GM18498 (cell line): Measurements from ENCODE around the gene SNAPC2.

Experiments used
- ATAC-seq: cut with Tn5 transposase; IDR thresholded peaks from one replicate; pipeline ENCODE4 v1.9.1; 2021; ENCODE audit warnings: mild to moderate bottlenecking, moderate library complexity; ENCODE audit not compliant: unreplicated experiment

Gene SNAPC2

GRCh38 chr19:7965921-7966665 lies 46.0 kb downstream of the SNAPC2 start:
- ATAC-seq: no peak

DNA sequence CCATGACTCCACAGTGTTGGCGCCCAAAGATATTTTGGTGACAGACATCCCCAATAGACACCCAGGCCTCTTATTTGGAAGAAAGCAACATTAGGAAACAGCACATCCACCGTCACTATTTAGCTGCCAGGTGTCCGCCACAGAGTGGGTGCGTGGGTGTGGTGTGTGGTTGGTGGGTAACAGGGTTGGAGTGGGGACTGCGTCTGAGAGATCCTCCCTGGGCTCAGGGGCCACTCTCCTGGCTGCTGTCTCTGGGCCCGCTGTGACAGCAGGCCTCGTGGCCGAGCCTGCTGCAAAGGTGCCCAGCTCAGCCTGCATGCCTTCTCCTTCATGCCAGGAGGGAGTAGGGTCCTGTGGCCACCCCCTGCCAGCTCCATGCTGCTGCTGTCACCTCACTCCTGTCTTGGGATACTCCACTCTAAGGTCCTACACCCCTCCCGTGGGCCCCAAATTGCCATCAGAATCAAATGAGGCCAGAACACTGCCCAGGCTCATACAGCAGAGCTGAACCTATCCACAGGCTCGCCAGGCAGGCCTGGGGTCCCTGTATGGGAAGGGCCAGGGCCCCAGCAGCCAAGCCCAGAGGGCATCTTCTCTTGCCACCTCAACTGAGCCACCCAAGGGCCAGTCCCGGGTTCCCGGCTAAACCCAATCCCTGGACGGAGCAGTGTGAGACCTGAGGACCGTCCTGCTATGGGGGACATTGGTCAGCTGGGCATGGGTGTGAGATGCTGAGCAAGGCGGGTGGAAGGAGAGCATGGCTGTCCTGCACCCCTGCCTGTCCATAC lies 48.1 kb downstream of the SNAPC2 start:
- ATAC-seq: no peak

DNA sequence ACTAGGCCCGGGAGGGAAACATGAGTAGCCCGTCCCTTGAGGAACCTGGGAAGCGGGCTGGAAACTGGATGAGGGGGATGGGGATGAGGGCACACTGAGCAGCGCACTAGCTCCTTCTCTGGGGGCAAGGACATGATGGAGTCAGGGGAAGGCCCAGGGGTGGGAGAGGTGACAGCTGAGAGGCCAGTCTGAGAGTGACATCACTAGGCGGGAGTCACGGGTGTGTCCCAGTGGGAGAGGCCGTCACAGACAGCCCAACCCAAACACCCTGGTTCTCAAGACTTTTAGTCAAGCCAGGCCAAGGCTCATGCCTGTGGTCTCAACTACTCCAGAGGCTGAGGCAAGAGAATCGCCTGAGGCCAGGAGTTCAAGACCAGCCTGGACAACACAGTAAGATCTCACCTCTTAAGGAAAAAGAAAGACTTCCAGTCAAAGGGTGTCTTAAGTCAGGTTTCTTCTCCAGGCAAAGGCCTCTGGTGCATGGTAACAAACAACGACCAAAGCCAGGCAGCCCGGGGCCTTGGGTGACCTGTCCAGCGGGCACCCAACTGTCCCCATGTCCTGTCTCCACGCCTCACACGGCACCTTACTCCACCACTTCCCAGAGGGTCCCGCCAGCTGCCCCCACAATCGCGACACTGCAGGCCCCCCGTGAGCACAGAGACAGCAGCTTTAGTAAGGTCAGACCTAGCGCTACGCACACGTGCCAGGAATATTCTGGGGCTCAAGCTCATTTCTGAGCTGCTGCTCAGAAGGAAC lies 48.8 kb downstream of the SNAPC2 start:
- ATAC-seq: no peak

- no peak for ATAC-seq
Observed at GRCh38 chr19:7969555-7969939, 49.4 kb downstream of the SNAPC2 start.

DNA sequence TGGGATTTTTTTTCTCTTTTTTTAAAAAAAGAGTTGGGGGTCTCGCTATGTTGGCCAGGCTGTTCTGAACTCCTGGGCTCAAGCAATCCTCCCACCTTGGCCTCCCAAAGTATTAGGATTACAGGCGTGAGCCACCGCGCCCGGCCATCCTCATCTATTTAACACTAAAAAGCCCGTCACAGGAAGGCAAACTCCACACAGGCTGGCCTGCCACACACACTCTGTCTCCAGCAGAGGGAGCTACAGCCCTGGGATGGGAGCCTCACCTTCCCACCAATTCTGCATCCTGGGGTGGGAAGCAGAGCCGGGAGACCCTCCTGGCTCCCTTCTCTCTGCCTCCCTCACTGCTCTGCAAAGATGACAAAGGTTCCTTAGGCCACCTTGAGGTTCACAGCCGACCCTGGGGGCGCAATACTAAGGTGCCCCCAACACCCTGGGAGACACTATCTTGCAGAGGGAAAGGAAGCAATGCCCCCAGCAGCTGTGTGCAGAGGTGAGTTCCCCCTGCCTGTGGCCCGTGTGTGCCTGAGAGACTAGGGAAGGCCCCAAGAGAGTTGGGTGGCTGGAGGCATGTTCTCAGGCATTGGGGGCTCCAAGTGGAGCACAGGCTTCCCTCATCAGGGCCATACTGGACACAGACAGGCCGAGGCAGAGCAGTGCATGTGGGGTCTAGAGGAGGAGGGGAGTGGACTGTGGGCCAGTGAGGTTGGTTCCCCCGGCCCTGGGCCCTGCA lies 50.7 kb downstream of the SNAPC2 start:
- no peak for ATAC-seq

GRCh38 chr19:7971553-7972520 lies 51.7 kb downstream of the SNAPC2 start:
- ATAC-seq: no peak
